Erythroblast (primary cell): ENCODE results near the gene ZNF385B.

Source experiments
- GATA1 ChIP-seq: IDR thresholded peaks from 2 replicates; pipeline ENCODE4 v1.6.1; 2011; ENCODE audit warnings: low read depth, mild to moderate bottlenecking, control low read depth, low read length, moderate library complexity
- POLR2A ChIP-seq: IDR thresholded peaks from 2 replicates; pipeline ENCODE4 v1.6.1; 2011; ENCODE audit warnings: mild to moderate bottlenecking, low read length

- TF ChIP-seq POLR2A, result no peak
- TF ChIP-seq GATA1, result no peak
Measured at GRCh38 chr2:179654806-179655205, 206.6 kb downstream of the ZNF385B start.
